ENCODE results near the gene ASB5.

ASB5 gene

DNA sequence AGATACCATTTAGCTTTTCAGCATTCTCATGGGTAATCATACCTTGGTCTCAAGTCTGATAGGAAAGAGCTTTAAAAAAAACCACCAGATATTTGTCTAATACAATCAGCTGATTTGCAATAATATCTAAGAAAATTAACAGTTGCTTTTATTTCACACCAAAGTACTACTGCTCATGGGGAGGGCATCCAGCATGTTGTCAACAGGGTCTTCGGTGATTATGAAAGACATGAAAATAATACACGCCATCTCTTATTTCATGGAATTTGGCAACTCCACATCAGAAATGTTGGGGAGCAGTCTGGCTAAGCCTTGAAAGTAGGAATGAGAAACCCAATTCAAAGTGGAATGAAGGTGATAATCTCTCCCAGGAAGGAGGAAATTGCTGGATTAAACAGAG is 3.0 kb downstream of the ASB5 start:
- Histone ChIP-seq H3K9me3 (ENCODE audit: low read length) (no peaks in the 10 kb centered on the region), H4K20me1 (ENCODE audit: insufficient read depth, low read length) (no peaks in the 10 kb centered on the region), H3K36me3 (ENCODE audit: insufficient read depth, low read length) (no peaks in the 10 kb centered on the region), H2AFZ (ENCODE audit: low read length) (no peak overlapping the region), H3K27ac (ENCODE audit: low read depth, low read length, poor library complexity, severe bottlenecking) (no peak overlapping the region), H3F3A (ENCODE audit: insufficient read depth, low read length) (no peaks in the 10 kb centered on the region), H3K4me3 (ENCODE audit: low read depth, low read length, poor library complexity, severe bottlenecking) (no peak overlapping the region), H3K79me2 (ENCODE audit: insufficient read depth, low read length) (no peaks in the 10 kb centered on the region), H3K9ac (ENCODE audit: low read length) (no peak overlapping the region), H3K27me3 (ENCODE audit: insufficient read depth, low read length) (no peaks in the 10 kb centered on the region), H3K4me1 (ENCODE audit: insufficient read depth, low read length, severe bottlenecking) (no peaks in the 10 kb centered on the region), H3K4me2 (ENCODE audit: low read length) (no peak overlapping the region), H3K9me2 (ENCODE audit: low read depth, low read length) (no peaks in the 10 kb centered on the region)
- TF ChIP-seq, protein P1, sequence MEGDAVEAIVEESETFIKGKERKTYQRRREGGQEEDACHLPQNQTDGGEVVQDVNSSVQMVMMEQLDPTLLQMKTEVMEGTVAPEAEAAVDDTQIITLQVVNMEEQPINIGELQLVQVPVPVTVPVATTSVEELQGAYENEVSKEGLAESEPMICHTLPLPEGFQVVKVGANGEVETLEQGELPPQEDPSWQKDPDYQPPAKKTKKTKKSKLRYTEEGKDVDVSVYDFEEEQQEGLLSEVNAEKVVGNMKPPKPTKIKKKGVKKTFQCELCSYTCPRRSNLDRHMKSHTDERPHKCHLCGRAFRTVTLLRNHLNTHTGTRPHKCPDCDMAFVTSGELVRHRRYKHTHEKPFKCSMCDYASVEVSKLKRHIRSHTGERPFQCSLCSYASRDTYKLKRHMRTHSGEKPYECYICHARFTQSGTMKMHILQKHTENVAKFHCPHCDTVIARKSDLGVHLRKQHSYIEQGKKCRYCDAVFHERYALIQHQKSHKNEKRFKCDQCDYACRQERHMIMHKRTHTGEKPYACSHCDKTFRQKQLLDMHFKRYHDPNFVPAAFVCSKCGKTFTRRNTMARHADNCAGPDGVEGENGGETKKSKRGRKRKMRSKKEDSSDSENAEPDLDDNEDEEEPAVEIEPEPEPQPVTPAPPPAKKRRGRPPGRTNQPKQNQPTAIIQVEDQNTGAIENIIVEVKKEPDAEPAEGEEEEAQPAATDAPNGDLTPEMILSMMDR (IDR thresholded peaks at IDR 0.05; ENCODE audit: low read length) = no peak
- no peak for TF ChIP-seq EZH2 (IDR thresholded peaks at IDR 0.05; ENCODE audit: borderline replicate concordance, low read length)

DNA sequence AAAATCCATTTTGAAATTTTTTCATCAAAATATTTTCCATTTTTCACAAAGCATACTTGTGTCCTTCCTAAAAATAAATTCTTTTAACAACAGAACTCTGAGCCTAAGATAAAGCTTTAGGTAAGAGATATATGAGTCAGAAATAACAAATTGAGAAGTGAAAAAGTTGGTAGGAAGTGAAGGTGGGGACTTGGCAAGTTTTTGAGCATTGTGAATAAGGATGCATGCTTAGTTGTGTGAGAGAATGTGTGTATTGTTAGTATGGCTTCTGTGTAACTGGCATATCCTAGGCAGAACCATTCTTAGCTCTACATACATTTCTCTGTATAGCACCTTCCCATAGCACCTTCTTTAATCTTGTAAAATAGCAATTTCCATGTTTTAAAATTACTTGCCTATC is 6.8 kb downstream of the ASB5 start:
- H3K4me2 ChIP-seq (ENCODE audit: low read length) = no peak overlapping the region
- H3K36me3 ChIP-seq (ENCODE audit: insufficient read depth, low read length) = no peaks in the 10 kb centered on the region
- H3K27me3 ChIP-seq (ENCODE audit: insufficient read depth, low read length) = no peaks in the 10 kb centered on the region
- no peaks in the 10 kb centered on the region for H3F3A ChIP-seq (ENCODE audit: insufficient read depth, low read length)
- H3K27ac ChIP-seq (ENCODE audit: low read depth, low read length, poor library complexity, severe bottlenecking) = no peak overlapping the region
- no peaks in the 10 kb centered on the region for H4K20me1 ChIP-seq (ENCODE audit: insufficient read depth, low read length)
- H3K4me1 ChIP-seq (ENCODE audit: insufficient read depth, low read length, severe bottlenecking) = no peaks in the 10 kb centered on the region
- H3K9me2 ChIP-seq (ENCODE audit: low read depth, low read length) = no peaks in the 10 kb centered on the region
- H3K9ac ChIP-seq (ENCODE audit: low read length) = no peak overlapping the region
- TF ChIP-seq EZH2 (IDR thresholded peaks at IDR 0.05; ENCODE audit: borderline replicate concordance, low read length) = no peak
- TF ChIP-seq, protein P1 (IDR thresholded peaks at IDR 0.05; ENCODE audit: low read length) = no peak
- H2AFZ ChIP-seq (ENCODE audit: low read length) = no peak overlapping the region
- H3K9me3 ChIP-seq (ENCODE audit: low read length) = no peaks in the 10 kb centered on the region
- H3K4me3 ChIP-seq (ENCODE audit: low read depth, low read length, poor library complexity, severe bottlenecking) = no peak overlapping the region
- H3K79me2 ChIP-seq (ENCODE audit: insufficient read depth, low read length) = no peaks in the 10 kb centered on the region

DNA sequence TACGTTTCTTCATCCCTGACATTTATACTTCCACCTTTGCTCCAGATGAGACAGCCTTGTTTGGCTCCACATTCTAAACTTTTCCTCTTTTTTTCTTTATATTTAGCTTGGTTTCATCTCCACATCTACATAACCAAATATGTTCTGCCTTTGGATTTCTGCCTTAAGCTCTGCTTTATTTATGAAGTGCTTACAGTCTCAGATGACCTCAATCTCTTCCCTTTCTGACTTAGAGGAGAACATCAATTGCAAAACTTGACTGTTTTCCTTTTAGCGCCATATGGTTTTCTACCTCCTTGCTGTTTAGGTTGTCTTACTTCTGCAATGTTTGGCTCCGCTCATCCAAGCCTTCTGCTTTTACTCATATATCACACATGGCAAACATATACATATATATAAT is 7.5 kb downstream of the ASB5 start:
- no peak overlapping the region for H3K9ac ChIP-seq (ENCODE audit: low read length)
- H3K4me1 ChIP-seq (ENCODE audit: insufficient read depth, low read length, severe bottlenecking) = no peaks in the 10 kb centered on the region
- H3K27me3 ChIP-seq (ENCODE audit: insufficient read depth, low read length) = no peaks in the 10 kb centered on the region
- H4K20me1 ChIP-seq (ENCODE audit: insufficient read depth, low read length) = no peaks in the 10 kb centered on the region
- H3K79me2 ChIP-seq (ENCODE audit: insufficient read depth, low read length) = no peaks in the 10 kb centered on the region
- H3K4me2 ChIP-seq (ENCODE audit: low read length) = no peak overlapping the region
- TF ChIP-seq, protein P1 (IDR thresholded peaks at IDR 0.05; ENCODE audit: low read length) = no peak
- TF ChIP-seq EZH2 (IDR thresholded peaks at IDR 0.05; ENCODE audit: borderline replicate concordance, low read length) = no peak
- H3K9me3 ChIP-seq (ENCODE audit: low read length) = no peaks in the 10 kb centered on the region
- H3F3A ChIP-seq (ENCODE audit: insufficient read depth, low read length) = no peaks in the 10 kb centered on the region
- H2AFZ ChIP-seq (ENCODE audit: low read length) = no peak overlapping the region
- no peak overlapping the region for H3K4me3 ChIP-seq (ENCODE audit: low read depth, low read length, poor library complexity, severe bottlenecking)
- no peaks in the 10 kb centered on the region for H3K9me2 ChIP-seq (ENCODE audit: low read depth, low read length)
- H3K36me3 ChIP-seq (ENCODE audit: insufficient read depth, low read length) = no peaks in the 10 kb centered on the region
- H3K27ac ChIP-seq (ENCODE audit: low read depth, low read length, poor library complexity, severe bottlenecking) = no peak overlapping the region
